GM13977 (cell line): ENCODE data around the gene SBNO2.

ENCODE experiments used
- DNase-seq: peaks from one replicate; pipeline ENCODE4 v3.0.0; 2012; ENCODE audit warnings: low spot score
- in situ Hi-C: fragments of 300-500 bp; cut with MboI; formaldehyde crosslinking; loops from one replicate; pipeline ENCODE4 v1.12.0; 2022; ENCODE audit warnings: low sequenced_read_pairs, low pct_unique_long_range_greater_than_20kb, mixed read lengths, inconsistent platforms; ENCODE audit not compliant: unreplicated experiment
- TF ChIP-seq, protein P1 (sequence below): IDR thresholded peaks from 2 replicates; pipeline ENCODE4 v1.5.1; 2012; ENCODE audit warnings: mild to moderate bottlenecking, control low read depth; ENCODE audit not compliant: insufficient read depth; ENCODE audit errors: extremely low read depth, missing control alignments

The SBNO2 gene, protein sequence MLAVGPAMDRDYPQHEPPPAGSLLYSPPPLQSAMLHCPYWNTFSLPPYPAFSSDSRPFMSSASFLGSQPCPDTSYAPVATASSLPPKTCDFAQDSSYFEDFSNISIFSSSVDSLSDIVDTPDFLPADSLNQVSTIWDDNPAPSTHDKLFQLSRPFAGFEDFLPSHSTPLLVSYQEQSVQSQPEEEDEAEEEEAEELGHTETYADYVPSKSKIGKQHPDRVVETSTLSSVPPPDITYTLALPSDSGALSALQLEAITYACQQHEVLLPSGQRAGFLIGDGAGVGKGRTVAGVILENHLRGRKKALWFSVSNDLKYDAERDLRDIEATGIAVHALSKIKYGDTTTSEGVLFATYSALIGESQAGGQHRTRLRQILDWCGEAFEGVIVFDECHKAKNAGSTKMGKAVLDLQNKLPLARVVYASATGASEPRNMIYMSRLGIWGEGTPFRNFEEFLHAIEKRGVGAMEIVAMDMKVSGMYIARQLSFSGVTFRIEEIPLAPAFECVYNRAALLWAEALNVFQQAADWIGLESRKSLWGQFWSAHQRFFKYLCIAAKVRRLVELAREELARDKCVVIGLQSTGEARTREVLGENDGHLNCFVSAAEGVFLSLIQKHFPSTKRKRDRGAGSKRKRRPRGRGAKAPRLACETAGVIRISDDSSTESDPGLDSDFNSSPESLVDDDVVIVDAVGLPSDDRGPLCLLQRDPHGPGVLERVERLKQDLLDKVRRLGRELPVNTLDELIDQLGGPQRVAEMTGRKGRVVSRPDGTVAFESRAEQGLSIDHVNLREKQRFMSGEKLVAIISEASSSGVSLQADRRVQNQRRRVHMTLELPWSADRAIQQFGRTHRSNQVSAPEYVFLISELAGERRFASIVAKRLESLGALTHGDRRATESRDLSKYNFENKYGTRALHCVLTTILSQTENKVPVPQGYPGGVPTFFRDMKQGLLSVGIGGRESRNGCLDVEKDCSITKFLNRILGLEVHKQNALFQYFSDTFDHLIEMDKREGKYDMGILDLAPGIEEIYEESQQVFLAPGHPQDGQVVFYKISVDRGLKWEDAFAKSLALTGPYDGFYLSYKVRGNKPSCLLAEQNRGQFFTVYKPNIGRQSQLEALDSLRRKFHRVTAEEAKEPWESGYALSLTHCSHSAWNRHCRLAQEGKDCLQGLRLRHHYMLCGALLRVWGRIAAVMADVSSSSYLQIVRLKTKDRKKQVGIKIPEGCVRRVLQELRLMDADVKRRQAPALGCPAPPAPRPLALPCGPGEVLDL (N-terminal part only)

DNA sequence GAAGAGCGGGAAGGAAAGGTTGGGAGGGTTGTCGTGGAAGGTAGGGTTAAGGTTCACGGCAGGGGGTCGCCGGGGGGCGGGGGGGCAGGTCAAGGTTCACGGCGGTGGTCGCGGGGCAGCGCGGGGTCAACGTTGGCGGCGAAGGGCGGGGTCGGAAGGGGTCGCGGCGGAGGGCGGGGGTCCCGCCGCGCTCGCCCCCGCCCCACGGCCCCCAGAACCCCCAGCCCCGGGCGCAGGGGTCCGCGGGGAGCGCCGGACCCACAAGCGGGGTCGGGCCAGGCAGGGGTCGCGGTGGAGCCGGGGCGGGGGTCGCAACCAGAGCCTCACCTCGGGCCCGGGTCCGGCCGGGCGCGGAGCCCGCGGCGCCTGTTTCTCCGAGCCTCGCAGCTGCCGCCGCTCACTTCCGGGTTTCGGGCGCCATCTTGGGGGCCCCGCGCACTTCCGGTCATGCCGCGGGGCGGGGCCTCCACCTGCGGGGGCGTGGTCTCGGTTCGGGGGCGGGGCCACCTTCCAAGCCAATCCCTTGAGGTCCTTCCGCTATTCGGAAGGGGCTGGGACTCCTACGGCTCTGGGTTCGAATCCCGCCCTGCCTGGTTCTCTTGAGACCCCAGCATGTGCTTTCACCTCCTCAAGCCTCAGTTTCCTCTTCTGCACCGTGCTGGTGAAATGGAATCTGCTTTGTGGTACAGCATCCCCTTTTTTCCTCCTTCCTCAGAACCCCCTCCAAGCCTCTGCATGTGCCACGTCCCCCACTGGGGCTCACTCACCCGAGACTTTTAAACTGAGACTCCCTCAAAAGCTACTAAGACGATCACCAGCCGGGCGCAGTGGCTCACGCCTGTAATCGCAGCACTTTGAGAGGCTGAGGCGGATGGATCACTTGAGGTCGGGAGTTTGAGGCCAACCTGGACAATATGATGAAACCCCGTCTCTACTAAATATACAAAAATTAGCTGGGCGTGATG is at the start of gene SBNO2:
Gene SBNO2, minus strand, starts transcription at position 424 of the 965 bp plus-strand sequence. CDS start 19,992 bp downstream, outside the sequence.
- peak; percentile 100 for DNase-seq
- TF ChIP-seq, protein P1, sequence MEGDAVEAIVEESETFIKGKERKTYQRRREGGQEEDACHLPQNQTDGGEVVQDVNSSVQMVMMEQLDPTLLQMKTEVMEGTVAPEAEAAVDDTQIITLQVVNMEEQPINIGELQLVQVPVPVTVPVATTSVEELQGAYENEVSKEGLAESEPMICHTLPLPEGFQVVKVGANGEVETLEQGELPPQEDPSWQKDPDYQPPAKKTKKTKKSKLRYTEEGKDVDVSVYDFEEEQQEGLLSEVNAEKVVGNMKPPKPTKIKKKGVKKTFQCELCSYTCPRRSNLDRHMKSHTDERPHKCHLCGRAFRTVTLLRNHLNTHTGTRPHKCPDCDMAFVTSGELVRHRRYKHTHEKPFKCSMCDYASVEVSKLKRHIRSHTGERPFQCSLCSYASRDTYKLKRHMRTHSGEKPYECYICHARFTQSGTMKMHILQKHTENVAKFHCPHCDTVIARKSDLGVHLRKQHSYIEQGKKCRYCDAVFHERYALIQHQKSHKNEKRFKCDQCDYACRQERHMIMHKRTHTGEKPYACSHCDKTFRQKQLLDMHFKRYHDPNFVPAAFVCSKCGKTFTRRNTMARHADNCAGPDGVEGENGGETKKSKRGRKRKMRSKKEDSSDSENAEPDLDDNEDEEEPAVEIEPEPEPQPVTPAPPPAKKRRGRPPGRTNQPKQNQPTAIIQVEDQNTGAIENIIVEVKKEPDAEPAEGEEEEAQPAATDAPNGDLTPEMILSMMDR = no peak
- in situ Hi-C loops = no loop called here

DNA sequence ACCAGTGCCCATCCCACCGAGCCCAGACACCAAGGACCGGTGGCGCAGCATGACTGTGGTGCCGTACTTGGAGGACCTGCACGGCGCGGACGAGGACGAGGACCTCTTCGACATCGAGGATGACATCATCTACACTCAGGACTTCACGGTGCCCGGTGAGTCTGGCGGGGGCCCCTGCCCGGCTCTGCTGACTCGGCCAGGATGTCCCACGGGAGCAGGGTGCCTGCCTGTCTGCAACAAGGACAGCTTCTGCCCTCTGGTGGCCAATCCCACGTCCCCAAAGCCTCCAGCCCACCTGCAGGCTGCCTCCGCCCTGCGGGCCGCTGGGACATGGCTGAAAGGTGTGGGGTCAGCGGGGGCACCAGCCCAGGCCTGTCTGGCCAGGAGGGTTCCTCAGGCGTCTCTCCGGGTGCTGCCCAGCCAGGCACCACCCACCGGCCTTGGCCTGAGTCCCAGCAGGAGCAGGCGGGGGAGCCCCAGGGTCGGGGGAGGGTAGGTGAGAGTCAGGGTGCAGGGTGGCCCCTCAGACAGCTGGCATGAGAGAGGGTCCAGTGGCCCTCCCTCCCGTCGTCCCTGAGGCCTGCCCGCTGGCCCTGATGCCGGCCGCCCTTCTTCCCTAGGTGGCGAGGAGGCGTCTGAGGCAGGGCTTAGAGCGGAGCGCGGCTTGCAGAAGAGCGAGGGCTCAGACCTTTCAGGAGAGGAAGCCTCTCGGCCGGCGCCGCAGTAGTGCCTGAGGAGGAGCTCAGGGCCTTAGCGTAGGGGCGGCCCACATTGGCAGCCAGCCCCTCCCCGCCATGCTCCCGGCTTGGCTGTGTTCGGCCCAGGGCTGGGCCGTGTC is 49.2 kb upstream of the SBNO2 start:
- in situ Hi-C loops = no loop called here
- peak; percentile 83 for DNase-seq
- TF ChIP-seq, protein P1 = peak; percentile 58

DNA sequence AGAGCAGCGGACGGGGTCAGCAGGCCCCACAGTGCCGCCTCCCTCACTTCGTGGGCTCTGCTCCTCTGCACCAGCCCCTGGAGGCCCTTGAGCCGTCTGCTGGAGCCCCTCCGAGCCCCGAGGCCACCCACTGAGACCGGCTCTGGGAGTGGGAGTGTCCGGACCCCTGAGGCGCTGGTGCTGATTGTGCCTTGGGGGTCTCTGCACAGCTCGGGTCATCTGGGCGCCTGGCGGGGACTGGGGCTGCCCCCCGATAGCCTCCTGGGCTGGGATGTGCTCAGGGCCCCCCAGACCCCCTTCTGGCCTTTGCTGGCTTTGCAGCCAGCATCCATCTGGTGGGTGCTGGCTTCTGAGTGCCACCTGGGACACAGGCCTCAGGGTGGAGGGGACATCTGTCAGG is 48.3 kb upstream of the SBNO2 start:
- DNase-seq = no peak
- TF ChIP-seq, protein P1 = no peak
- in situ Hi-C loops = no loop called here

DNA sequence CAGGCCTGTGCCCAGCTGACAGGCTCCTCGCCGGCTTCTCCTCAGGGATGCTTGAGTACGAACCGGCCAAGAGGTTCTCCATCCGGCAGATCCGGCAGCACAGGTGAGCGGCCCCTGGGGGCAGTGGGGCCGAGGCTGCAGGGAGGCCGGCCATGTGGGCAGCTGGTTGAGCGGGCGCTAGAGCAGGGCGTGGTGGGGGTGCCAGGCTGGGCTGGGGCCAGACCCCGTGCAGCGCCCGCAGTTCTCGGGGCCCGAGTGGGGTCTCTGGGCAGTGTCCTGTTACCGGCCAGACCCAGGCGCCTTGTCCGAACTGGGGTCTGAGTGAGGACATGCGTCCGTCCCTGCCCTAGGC is 47.8 kb upstream of the SBNO2 start:
- DNase-seq = no peak
- TF ChIP-seq, protein P1 = no peak
- in situ Hi-C loops = no loop called here

DNA sequence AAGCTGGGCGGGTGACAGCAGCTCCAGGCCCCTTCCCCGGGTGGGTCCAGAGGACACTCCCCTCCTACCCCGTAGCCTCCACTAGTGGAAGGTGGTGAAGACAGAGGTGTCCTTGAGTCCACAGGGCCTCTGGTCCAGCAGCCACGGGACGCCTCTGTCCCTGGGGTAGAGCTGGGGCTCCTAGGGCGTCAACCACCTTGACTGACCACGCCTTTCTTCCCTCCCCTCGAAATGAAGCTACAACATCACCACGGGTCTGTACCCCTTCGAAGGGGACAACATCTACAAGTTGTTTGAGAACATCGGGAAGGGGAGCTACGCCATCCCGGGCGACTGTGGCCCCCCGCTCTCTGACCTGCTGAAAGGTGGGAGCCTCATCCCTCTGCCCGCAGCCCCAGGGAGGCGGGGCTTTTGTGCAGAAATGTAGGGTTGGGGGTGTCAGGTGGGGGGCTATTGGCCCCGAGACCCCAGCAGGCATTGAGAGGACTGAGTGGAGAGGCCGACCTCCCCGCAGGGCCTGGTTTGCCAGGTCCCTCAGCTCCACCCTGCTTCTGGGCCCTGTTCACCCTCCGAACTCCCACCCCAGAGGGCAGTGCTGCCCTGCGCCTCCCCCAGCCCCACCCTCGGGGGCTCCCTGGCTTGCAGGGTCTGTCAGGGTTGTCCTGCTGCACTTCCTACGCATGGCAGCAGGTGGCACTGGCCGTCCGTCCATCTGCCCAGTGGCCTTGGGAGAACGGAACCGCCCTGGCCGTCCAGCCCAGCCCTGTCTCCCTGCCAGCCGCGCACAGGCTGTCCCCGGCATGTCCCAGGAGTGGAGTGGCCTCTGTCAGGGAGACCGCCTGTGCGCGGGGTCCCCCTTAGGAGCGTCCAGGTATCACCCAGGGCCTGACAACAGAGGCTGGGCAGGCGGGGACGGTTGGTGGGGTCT is 47.2 kb upstream of the SBNO2 start:
- DNase-seq = no peak
- TF ChIP-seq, protein P1 = peak; percentile 57
- in situ Hi-C loops = no loop called here
